Omental fat pad (tissue), 4 donors: ENCODE data around the gene ARHGAP6. TPM values are rescaled to one million over a fixed set of nuclear protein-coding genes. Genes with fewer than 3 reads are reported as not detected.

Experiments
- ATAC-seq: fragments of 150-250 bp; one replicate; pipeline ENCODE4 v1.9.1; 2016; ENCODE audit warnings: mild to moderate bottlenecking, moderate library complexity; ENCODE audit not compliant: low FRiP score
- DNase-seq: peaks from one replicate; pipeline ENCODE4 v3.0.0-alpha.2; 2019; ENCODE audit warnings: low spot score
- CTCF ChIP-seq, 3 donors: fragments of 450-650 bp; IDR thresholded peaks; one replicate each; pipeline ENCODE4 v1.5.1; 2016 to 2017; ENCODE audit warnings: antibody characterized with exemption in 3 of 3, mild to moderate bottlenecking in 3 of 3, moderate library complexity in 2 of 3
- total RNA-seq, 4 donors: library from RNA; depleted of rRNA; stranded (reverse); fragments of >200 nt; gene quantifications; one replicate each; pipeline ENCODE4 v1.1.0, GENCODE V29; 2016

Gene ARHGAP6
- total RNA-seq, 4 donors from 2014 or later: 20.4 to 45.5 (median 25.1) TPM

- ATAC-seq: no peak
- DNase-seq: no peak
- no peak for TF ChIP-seq CTCF (IDR thresholded peaks at IDR 0.05)
These were observed 227.0 kb downstream of the ARHGAP6 start for GRCh38 chrX:11438767-11439166.

GRCh38 chrX:11438380-11438723, 227.4 kb downstream of the ARHGAP6 start:
- DNase-seq (no peak), ATAC-seq (no peak)
- no peak for TF ChIP-seq CTCF (IDR thresholded peaks at IDR 0.05)

- no peak for ATAC-seq
- DNase-seq: no peak
- TF ChIP-seq CTCF (IDR thresholded peaks at IDR 0.05): no peak
These were observed 227.9 kb downstream of the ARHGAP6 start for GRCh38 chrX:11437642-11438379.

GRCh38 chrX:11435568-11435967, 230.2 kb downstream of the ARHGAP6 start:
- DNase-seq: no peak
- no peak for ATAC-seq
- TF ChIP-seq CTCF (IDR thresholded peaks at IDR 0.05): no peak

- no peak for ATAC-seq
- TF ChIP-seq CTCF (IDR thresholded peaks at IDR 0.05): no peak
- no peak for DNase-seq
These were observed 231.1 kb downstream of the ARHGAP6 start for GRCh38 chrX:11434607-11435006.

- TF ChIP-seq CTCF (IDR thresholded peaks at IDR 0.05): no peak
- DNase-seq: no peak
- ATAC-seq: peak; percentile 21
These were observed 233.9 kb downstream of the ARHGAP6 start for GRCh38 chrX:11431786-11432185.

- TF ChIP-seq CTCF (IDR thresholded peaks at IDR 0.05): no peak
- DNase-seq (no peak), ATAC-seq (no peak)
These were observed 235.4 kb downstream of the ARHGAP6 start for GRCh38 chrX:11430271-11430670.
